ENCODE results near the gene IMPDH1. TPM values are rescaled to one million over a fixed set of nuclear protein-coding genes. Genes with fewer than 3 reads are reported as not detected.
A peak's percentile ranks its signal among the peaks of the same experiment; 100 is the strongest.

Gene IMPDH1
- total and polyA plus RNA-seq, 9 donors, result 10.3 to 66.9 (median 23.4) TPM

DNA sequence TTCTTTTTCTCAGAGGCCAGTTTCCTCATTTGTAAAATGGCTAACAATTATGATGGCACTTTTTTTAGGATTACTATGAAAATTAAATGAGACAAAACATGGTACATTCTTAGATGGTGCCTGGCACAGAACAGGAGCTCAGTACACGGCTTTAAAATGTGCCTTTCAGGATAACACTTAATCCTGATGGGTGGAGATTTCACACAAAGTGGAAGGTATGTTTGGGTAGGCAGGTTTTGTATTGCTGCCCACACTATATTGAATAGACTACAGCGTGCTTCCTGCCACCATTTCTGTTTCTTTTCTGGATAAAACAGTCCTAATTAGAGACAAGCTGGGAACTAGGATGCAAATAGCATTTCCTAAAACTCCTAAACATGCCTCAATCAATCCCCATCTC lies 22.0 kb upstream of the IMPDH1 start:
- no peak for TF ChIP-seq CTCF (IDR thresholded peaks at IDR 0.05)
- TF ChIP-seq POLR2A (IDR thresholded peaks at IDR 0.05), result no peak
- TF ChIP-seq EP300 (IDR thresholded peaks at IDR 0.05), result no peak
- H3K27ac ChIP-seq, result no peak overlapping the region
- intact Hi-C loops (cut with DNase I), result no loop called here
- no peaks in the 10 kb centered on the region for H3K36me3 ChIP-seq
- 77 to 78% (median 77%) methylated on average over 2 of the region's 2 CpGs for WGBS, 3 donors
- no peak overlapping the region for H3K4me3 ChIP-seq
- H3K4me1 ChIP-seq (ENCODE audit: insufficient read depth), result no peaks in the 10 kb centered on the region
- H3K9me3 ChIP-seq, result no peaks in the 10 kb centered on the region
- no peak for DNase-seq
- H3K27me3 ChIP-seq, result no peaks in the 10 kb centered on the region

GRCh38 chr7:128431221-128431620 lies 21.4 kb upstream of the IMPDH1 start:
- Histone ChIP-seq H3K36me3 (no peaks in the 10 kb centered on the region), H3K9me3 (no peaks in the 10 kb centered on the region), H3K4me3 (no peak overlapping the region), H3K27ac (no peak overlapping the region), H3K27me3 (no peaks in the 10 kb centered on the region), H3K4me1 (ENCODE audit: insufficient read depth) (no peaks in the 10 kb centered on the region)
- 47 to 52% (median 51%) methylated on average over 6 of the region's 6 CpGs for WGBS, 3 donors
- intact Hi-C loops (cut with DNase I), result no loop called here
- DNase-seq, result no peak
- TF ChIP-seq POLR2A (IDR thresholded peaks at IDR 0.05) (no peak), CTCF (IDR thresholded peaks at IDR 0.05) (no peak), EP300 (IDR thresholded peaks at IDR 0.05) (no peak)

DNA sequence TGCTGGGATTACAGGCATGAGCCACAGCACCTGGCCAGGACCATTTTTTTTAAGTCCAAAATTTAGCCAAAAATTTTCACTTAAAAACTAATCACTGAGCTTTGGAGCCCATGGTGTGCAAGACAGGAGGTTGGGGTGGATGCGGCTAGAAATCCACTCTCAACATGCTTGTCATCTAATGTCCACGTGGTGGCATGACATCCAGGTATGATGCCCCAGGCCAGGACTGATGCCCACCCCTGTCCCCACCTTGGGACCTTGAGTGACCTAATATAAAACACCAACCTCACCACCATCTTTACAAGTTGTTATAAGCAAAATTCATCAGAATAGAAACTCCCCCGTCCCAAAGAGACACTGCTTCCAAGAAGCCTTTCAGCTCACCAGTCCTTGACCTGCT lies 20.4 kb upstream of the IMPDH1 start:
- Histone ChIP-seq H3K9me3 (no peaks in the 10 kb centered on the region), H3K27ac (no peak overlapping the region), H3K36me3 (no peaks in the 10 kb centered on the region), H3K27me3 (no peaks in the 10 kb centered on the region), H3K4me3 (no peak overlapping the region), H3K4me1 (ENCODE audit: insufficient read depth) (no peaks in the 10 kb centered on the region)
- 61 to 72% (median 68%) methylated on average over 3 of the region's 3 CpGs for WGBS, 3 donors
- no peak for DNase-seq
- TF ChIP-seq CTCF (IDR thresholded peaks at IDR 0.05) (no peak), POLR2A (IDR thresholded peaks at IDR 0.05) (no peak), EP300 (IDR thresholded peaks at IDR 0.05) (no peak)
- intact Hi-C loops (cut with DNase I), result no loop called here

DNA sequence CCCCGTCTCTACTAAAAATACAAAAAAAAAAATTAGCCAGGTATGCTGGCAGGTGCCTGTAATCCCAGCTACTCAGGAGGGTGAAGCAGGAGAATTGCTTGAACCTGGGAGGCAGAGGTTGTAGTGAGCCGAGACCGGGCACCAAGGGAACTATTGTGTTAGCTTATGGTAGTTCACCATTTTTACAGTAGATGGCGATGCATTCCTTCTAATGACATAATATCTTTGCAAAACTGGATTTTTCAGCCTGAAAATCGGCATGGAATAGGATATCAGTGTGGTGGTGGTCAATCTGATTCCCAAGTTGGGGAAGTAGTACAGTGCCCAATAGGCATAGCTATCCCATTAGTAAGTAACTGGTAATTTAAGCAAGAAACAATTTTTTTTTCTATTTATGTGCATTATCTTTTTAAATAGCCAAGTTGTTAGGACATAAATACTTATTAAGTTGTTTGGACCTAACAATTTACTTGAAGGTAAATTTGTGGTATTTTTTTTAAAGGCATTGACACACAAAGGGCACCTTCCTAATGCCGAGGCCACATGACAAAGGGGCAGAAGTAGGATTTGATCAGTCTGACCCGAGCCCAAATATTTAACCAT lies 17.6 kb upstream of the IMPDH1 start:
- 8 to 13% (median 9%) methylated on average over 7 of the region's 7 CpGs for WGBS, 3 donors
- intact Hi-C loops (cut with DNase I), result loop anchor here (2.0 to 5.0 kb wide), 5 partner anchors 29 to 35 kb away; no protein-coding TSS in a partner anchor
- peak in 1 of 5 donors; percentile 37 for DNase-seq

More for the DNA sequence above, 17.6 kb upstream of the IMPDH1 start:
- H3K27ac ChIP-seq, result no peak overlapping the region
- H3K4me3 ChIP-seq, result no peak overlapping the region
- no peaks in the 10 kb centered on the region for H3K36me3 ChIP-seq
- no peaks in the 10 kb centered on the region for H3K4me1 ChIP-seq (ENCODE audit: insufficient read depth)
- H3K9me3 ChIP-seq, result no peaks in the 10 kb centered on the region
- TF ChIP-seq CTCF (IDR thresholded peaks at IDR 0.05) (peak; percentile 51 to 94 (median 84)), POLR2A (IDR thresholded peaks at IDR 0.05) (no peak), EP300 (IDR thresholded peaks at IDR 0.05) (no peak)
- H3K27me3 ChIP-seq, result no peaks in the 10 kb centered on the region

All from ovary (tissue), 9 donors.